Testis (tissue), 2 donors: ENCODE results near the gene SETD1A.

Source experiments
- CTCF ChIP-seq, 3 experiments: fragments of 450-650 bp in 2 of 3; fragments of 200-600 bp in 1 of 3; sonication (generic) in 1 of 3; IDR thresholded peaks; one replicate each; pipeline ENCODE4 v1.5.1; 2016 to 2019; ENCODE audit warnings: antibody characterized with exemption in 3 of 3, mild to moderate bottlenecking in 2 of 3, moderate library complexity in 1 of 3
- POLR2A ChIP-seq: fragments of 450-650 bp; IDR thresholded peaks from one replicate; pipeline ENCODE4 v1.6.1; 2017; ENCODE audit warnings: antibody characterized with exemption, mild to moderate bottlenecking, moderate library complexity

GRCh38 chr16:30926937-30927788 lies 30.4 kb upstream of the SETD1A start:
- TF ChIP-seq POLR2A (no peak), CTCF (IDR thresholded peaks at IDR 0.05) (no peak)
